HG03045 (cell line): ENCODE data around the gene RABIF.
"Not testable (repeated sequence)": the region's sequence is repeated elsewhere in the genome, so short reads cannot be mapped to it uniquely, and the experiment has no call there.

ENCODE experiments used
- ATAC-seq: cut with Tn5 transposase; IDR thresholded peaks from one replicate; pipeline ENCODE4 v1.9.1; 2021; ENCODE audit warnings: mild to moderate bottlenecking, moderate library complexity; ENCODE audit not compliant: unreplicated experiment

The RABIF gene

GRCh38 chr1:202835548-202836072 is 53.3 kb downstream of the RABIF start:
- ATAC-seq: no peak

GRCh38 chr1:202834771-202835547 is 54.0 kb downstream of the RABIF start:
- no peak for ATAC-seq

GRCh38 chr1:202831906-202832305 is 57.0 kb downstream of the RABIF start:
- no peak for ATAC-seq

- ATAC-seq: not testable (repeated sequence)
Observed at GRCh38 chr1:202829223-202829622, 59.7 kb downstream of the RABIF start.
